ENCODE data around the gene SCN8A.

GRCh38 chr12:51825216-51825615 lies 234.2 kb downstream of the SCN8A start:
- no peak for TF ChIP-seq CTCF (IDR thresholded peaks at IDR 0.05; ENCODE audit: extremely low read depth in 1 of 2, insufficient read depth in 1 of 2, low read depth in 1 of 2, low read length in 2 of 2)
- TF ChIP-seq POLR2A (IDR thresholded peaks at IDR 0.05; ENCODE audit: low read depth, low read length), result no peak
- no peak for TF ChIP-seq EZH2 (IDR thresholded peaks at IDR 0.05; ENCODE audit: borderline replicate concordance, low read depth, low read length, severe bottlenecking)
- TF ChIP-seq POLR2AphosphoS5 (IDR thresholded peaks at IDR 0.05; ENCODE audit: insufficient read depth, low read depth, low read length), result no peak
- no peak for TF ChIP-seq MAX (IDR thresholded peaks at IDR 0.05; ENCODE audit: insufficient read depth, insufficient read length)
- TF ChIP-seq MYC (IDR thresholded peaks at IDR 0.05; ENCODE audit: low read depth, low read length), result no peak

Measured in endothelial cell of umbilical vein (primary cell).